GM19455 (cell line): Measurements from ENCODE around the gene CDK2.
"Not testable (repeated sequence)": the region's sequence is repeated elsewhere in the genome, so short reads cannot be mapped to it uniquely, and the experiment has no call there.

ENCODE experiments used
- ATAC-seq: cut with Tn5 transposase; IDR thresholded peaks from one replicate; pipeline ENCODE4 v1.9.1; 2021; ENCODE audit not compliant: unreplicated experiment

CDK2 gene

GRCh38 chr12:55979069-55979468, 12.4 kb downstream of the CDK2 start:
- ATAC-seq = no peak

- ATAC-seq = not testable (repeated sequence)
Measured at GRCh38 chr12:55981882-55982281, 15.3 kb downstream of the CDK2 start.

DNA sequence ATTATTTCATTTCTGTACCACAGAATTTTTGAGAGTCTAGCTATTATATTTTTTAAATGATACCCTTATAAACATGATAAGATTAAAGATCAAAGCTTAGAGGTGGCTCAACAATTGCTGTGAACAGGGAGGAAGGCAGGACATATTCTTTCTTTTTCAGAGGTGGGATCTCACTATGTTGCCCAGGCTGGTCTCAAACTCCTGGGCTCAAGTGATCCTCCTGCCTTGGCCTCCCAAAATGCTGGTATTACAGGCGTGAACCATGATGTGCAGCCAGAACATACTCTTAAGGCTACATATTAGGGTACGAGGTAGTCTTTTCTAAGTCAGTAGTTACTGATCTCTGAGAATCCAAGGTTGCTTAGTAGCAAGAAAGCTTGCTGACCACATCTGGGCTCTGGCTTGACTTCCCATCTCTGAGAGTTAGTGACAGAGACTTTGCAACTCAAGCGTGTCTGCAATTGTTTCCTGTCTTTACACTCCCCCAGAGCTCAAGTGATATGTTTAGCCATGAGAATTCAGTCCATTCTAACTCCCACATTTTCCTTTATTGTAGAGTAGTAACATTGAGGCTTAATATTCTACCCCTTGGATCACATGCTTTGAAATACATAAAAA, 15.8 kb downstream of the CDK2 start:
- ATAC-seq = peak; percentile 63

DNA sequence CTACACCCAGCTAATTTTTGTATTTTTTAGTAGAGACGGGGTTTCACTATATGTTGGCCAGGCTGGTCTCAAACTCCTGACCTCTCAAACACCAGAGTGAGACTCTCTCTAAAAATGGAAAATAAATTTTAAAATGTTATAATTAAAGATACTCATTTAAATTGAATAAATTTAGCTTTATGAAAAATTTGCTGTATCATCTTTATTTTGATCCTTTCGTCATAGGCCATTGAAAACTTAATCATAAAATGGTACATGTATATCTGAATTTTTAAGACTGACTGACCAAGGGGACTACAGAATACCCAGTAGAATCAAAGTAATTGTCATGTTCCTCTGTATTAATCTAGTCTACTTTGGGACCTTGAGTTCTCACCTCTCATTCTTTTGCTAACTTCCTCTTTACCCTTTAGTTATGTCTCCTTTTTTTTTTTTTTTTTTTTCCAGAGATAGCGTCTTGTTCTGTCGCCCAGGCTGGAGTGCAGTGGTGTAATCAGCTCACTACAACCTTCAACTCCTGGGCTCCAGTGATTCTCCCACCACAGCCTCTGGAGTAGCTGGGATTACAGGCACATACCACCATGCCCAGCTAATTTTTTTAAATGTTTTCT, 16.7 kb downstream of the CDK2 start:
- no peak for ATAC-seq

- ATAC-seq = no peak
Measured at GRCh38 chr12:55984861-55985260, 18.2 kb downstream of the CDK2 start.

GRCh38 chr12:55985341-55985740, 18.7 kb downstream of the CDK2 start:
- no peak for ATAC-seq

- ATAC-seq = not testable (repeated sequence)
Measured at GRCh38 chr12:55985976-55986375, 19.3 kb downstream of the CDK2 start.

GRCh38 chr12:55991110-55991509, 24.5 kb downstream of the CDK2 start:
- no peak for ATAC-seq

- ATAC-seq = no peak
Measured at GRCh38 chr12:55993230-55993853, 26.7 kb downstream of the CDK2 start.

DNA sequence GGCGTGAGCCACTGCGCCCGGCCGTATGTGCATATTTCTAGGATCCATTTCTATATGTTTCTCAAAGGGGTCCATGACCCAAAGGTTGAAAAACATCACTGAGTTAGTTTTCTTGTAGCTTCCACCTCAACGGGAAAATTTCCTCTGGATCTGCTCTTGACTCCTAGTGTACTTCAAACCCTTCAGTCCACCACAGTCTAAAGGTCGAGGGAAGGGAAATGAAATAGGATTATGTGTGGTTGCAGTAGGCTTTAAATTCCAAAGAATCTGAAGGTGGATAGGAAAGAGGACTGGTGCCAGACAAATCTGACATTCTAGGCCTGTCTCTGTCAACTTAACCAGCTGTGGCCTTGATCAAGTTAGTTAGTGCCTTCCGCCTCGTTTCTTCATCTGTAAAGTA, 28.7 kb downstream of the CDK2 start:
- ATAC-seq = no peak

DNA sequence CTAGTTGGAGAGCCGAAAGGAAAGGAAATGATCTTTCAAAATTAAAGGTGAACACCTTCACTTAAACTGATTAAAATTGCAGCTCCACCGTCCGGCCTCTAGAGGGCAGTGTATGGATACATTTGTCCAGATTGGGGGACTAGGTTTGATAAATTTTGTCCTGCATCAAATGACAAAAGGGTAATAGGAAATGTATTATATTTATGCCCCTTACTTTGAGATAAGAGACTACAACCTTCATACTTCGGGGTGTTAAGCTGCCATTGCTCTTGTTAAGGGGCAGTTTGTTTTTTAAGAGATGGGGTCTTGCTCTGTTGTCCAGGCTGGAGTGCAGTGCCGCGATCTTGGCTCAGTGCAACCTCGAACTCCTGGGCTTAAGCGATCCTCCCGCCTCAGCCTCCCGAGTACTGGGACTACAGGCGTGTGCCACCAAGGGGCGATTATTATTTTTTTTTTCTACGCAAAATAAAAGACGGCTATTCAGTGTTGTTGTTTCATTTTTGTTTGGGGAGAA, 29.6 kb downstream of the CDK2 start:
- no peak for ATAC-seq

DNA sequence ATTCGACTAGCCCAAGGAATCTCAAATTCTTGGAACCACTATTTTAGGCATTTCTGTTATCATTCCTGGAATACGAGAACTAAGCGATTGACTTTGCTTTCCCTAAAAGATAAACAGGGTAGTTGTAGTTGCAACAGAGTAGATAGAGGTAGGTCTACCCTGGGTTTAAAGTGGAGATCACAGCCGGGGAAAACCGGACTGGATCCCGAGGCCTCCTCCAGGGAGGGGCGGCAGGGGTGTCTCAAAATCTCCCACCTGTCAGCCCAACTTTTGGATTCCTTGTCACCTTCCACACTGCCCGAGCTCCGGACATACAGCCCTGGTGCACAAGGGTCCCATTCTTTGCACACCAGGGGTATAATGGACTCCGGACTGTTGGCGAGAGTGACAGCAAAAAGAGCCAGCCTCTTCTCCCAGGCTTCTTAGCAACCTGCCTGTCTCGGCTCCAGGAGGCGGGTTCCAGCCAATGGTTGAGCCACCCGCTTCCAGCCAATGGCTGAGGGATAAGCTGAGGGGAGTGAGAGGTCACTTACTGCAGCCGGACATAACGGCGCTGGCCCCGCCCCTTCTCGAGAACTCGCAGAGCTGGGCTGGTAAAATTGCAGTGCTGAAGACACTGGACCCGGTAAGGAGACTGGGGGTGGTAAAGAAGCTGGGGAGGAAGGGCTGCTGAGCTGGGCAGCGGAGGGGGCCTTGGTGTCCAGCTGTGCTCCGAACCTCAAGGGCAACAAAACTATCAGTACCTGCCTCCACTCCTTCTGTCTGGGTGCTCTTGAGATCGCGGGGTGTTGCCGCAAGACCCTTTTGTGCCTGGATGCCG, 30.3 kb downstream of the CDK2 start, which contains the start of gene SUOX:
Gene SUOX (plus strand): TSS at position 562 of the 820 bp plus-strand sequence. CDS start 4,946 bp downstream, outside the sequence.
- peak; percentile 98 for ATAC-seq

DNA sequence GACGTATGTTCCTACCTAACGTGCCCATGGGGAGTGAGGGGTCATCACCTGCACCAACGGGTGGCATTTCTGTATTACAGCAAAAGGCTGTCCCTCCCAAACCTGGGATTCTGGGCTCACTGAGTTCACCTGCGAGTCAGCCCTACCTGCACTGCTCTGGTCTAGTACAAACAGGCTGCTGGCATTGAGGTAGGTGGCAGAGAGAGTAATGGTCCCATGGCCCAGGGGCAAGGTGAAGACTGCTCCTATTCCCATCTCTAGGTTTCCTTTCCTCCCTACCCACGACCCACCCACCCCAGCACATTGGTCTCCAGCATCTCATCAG, 30.9 kb downstream of the CDK2 start:
- no peak for ATAC-seq

DNA sequence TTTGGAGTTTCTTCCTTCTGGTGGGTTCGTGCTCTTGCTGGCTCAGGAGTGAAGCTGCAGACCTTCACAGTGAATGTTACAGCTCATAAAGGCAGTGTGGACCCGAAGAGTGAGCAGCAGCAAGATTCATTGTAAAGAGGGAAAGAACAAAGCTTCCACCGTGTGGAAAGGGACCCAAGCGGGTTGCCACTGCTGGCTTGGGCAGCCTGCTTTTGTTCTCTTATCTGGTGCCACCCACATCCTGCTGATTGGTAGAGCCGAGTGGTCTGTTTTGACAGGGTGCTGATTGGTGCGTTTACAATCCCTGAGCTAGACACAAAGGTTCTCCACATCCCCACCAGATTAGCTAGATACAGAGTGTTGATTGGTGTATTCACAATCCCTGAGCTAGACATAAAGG, 32.9 kb downstream of the CDK2 start:
- ATAC-seq = not testable (repeated sequence)

- ATAC-seq = not testable (repeated sequence)
Measured at GRCh38 chr12:55999999-56000540, 33.4 kb downstream of the CDK2 start.

DNA sequence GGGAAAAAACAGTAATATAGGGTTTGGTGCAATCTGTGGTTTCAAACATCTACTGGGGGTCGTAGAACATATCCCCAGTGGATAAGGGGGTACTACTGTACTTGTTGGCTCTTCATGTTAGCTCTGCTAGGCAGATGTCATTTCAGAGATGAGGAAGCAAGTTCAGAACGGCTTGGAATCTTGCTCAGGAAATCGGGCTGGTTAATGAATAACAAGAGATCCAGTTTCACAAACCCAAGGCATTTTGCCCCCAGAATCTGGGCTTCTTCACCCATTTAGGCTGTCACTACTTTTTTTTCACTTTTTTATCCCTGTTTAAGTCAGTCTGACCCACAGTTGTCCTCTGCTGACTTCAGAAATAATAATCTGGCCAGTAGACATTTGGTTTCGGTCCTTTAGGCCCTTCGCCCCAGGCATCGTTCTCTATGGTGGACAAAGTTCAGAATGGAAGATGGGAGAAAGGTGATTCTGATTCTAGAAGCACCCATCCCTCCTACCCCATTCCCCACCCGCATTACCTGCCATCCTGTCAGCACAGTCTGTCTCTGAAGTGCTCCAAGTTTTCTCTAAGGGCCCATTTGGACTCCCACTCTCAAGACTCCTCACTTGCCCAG, 35.0 kb downstream of the CDK2 start:
- no peak for ATAC-seq

GRCh38 chr12:56003376-56003775, 36.7 kb downstream of the CDK2 start:
- ATAC-seq = not testable (repeated sequence)

DNA sequence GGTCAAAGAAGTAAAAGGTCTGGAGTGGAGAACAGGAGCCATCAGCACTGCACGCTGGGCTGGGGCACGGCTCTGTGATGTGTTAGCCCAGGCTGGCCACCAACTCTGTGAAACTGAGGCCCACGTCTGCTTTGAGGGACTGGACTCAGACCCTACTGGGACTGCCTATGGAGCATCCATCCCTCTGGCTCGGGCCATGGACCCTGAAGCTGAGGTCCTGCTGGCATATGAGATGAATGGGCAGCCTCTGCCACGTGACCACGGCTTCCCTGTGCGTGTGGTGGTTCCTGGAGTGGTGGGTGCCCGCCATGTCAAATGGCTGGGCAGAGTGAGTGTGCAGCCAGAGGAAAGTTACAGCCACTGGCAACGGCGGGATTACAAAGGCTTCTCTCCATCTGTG, 37.6 kb downstream of the CDK2 start:
- ATAC-seq = no peak

GRCh38 chr12:56007564-56008559, 41.2 kb downstream of the CDK2 start:
- peak; percentile 45 for ATAC-seq
